Lower leg skin (tissue), 4 donors: ENCODE data around the gene PCDHGA1. TPM values are rescaled to one million over a fixed set of nuclear protein-coding genes. Genes with fewer than 3 reads are reported as not detected.

Experiments used
- DNase-seq, 2 donors: peaks; one replicate each; pipeline ENCODE4 v3.0.0-alpha.2; 2019; ENCODE audit warnings: low spot score in 2 of 2
- H3K4me3 ChIP-seq: fragments of 200-600 bp; sonication (generic); 2 replicates; pipeline ENCODE4 v1.5.1; 2017; ENCODE audit warnings: mild to moderate bottlenecking, low read depth; ENCODE audit not compliant: poor library complexity, severe bottlenecking
- CTCF ChIP-seq, 3 donors: fragments of 450-650 bp; IDR thresholded peaks; one replicate each; pipeline ENCODE4 v1.5.1; 2016; ENCODE audit warnings: antibody characterized with exemption in 3 of 3, mild to moderate bottlenecking in 3 of 3, moderate library complexity in 2 of 3
- POLR2A ChIP-seq, 2 donors: fragments of 450-650 bp; IDR thresholded peaks; one replicate each; pipeline ENCODE4 v1.6.1; 2016 to 2017; ENCODE audit warnings: antibody characterized with exemption in 2 of 2, mild to moderate bottlenecking in 1 of 2, moderate library complexity in 1 of 2
- WGBS, 2 donors: methylation state at CpG; one replicate each; pipeline ENCODE4 v1.1.5; 2018; 5-methylcytosine and 5-hydroxymethylcytosine counted together
- intact Hi-C: fragments of 100-400 bp; cut with DNase I; formaldehyde crosslinking; loops from one replicate; pipeline ENCODE4 v1.15.0; 2023; ENCODE audit warnings: low total_unique reads
- total RNA-seq, 4 donors: library from RNA; depleted of rRNA; stranded (reverse); fragments of >200 nt; gene quantifications; one replicate each; pipeline ENCODE4 v1.1.0, GENCODE V29; 2016

Gene PCDHGA1
- total RNA-seq, 4 donors from 2014 or later, result 0.52 to 0.54 (median 0.53) TPM; not detected in 1

- 12 to 48% methylated on average over 12 to 13 of the region's 13 CpGs for WGBS, 2 donors
- no peak overlapping the region for H3K4me3 ChIP-seq
- no peak for DNase-seq
- intact Hi-C loops, result loop anchor here (5.0 kb wide), 1 partner anchor 44 kb away; no protein-coding TSS in a partner anchor
- TF ChIP-seq CTCF (IDR thresholded peaks at IDR 0.05) (no peak), POLR2A (IDR thresholded peaks at IDR 0.05) (no peak)
These were observed 147.5 kb downstream of the PCDHGA1 start for GRCh38 chr5:141477815-141478214.

- peak; percentile 50 to 90 for DNase-seq
- WGBS, 2 donors, result 20 to 37% methylated on average over 20 of the region's 20 CpGs
- TF ChIP-seq CTCF (IDR thresholded peaks at IDR 0.05), result no peak
- no peak for TF ChIP-seq POLR2A (IDR thresholded peaks at IDR 0.05)
- intact Hi-C loops, result loop anchor here (5.0 kb wide), 1 partner anchor 44 kb away; no protein-coding TSS in a partner anchor
- H3K4me3 ChIP-seq, result no peak overlapping the region
These were observed 148.1 kb downstream of the PCDHGA1 start for GRCh38 chr5:141478321-141478945.

- H3K4me3 ChIP-seq, result no peak overlapping the region
These were observed 149.5 kb downstream of the PCDHGA1 start for GRCh38 chr5:141479776-141480175.

GRCh38 chr5:141483902-141484301 lies 153.6 kb downstream of the PCDHGA1 start:
- no peak for DNase-seq
- H3K4me3 ChIP-seq, result no peak overlapping the region
- TF ChIP-seq POLR2A (IDR thresholded peaks at IDR 0.05) (no peak), CTCF (IDR thresholded peaks at IDR 0.05) (no peak)
- intact Hi-C loops, result no loop called here
- WGBS, 2 donors, result 36 to 39% methylated on average over 3 of the region's 3 CpGs

More at GRCh38 chr5:141479776-141480175, 149.5 kb downstream of the PCDHGA1 start:
- DNase-seq, result no peak
- no peak for TF ChIP-seq CTCF (IDR thresholded peaks at IDR 0.05)
- TF ChIP-seq POLR2A (IDR thresholded peaks at IDR 0.05), result no peak
- intact Hi-C loops, result loop anchor here (5.0 kb wide), 1 partner anchor 43 kb away; no protein-coding TSS in a partner anchor

GRCh38 chr5:141484310-141484640 lies 154.0 kb downstream of the PCDHGA1 start:
- peak overlapping the region; percentile 4 for H3K4me3 ChIP-seq
- no peak for DNase-seq
- WGBS, 2 donors, result 15 to 22% methylated on average over 4 of the region's 4 CpGs
- TF ChIP-seq POLR2A (IDR thresholded peaks at IDR 0.05), result no peak
- no peak for TF ChIP-seq CTCF (IDR thresholded peaks at IDR 0.05)
- intact Hi-C loops, result no loop called here
